Measurements from ENCODE around the gene CUBN.

DNA sequence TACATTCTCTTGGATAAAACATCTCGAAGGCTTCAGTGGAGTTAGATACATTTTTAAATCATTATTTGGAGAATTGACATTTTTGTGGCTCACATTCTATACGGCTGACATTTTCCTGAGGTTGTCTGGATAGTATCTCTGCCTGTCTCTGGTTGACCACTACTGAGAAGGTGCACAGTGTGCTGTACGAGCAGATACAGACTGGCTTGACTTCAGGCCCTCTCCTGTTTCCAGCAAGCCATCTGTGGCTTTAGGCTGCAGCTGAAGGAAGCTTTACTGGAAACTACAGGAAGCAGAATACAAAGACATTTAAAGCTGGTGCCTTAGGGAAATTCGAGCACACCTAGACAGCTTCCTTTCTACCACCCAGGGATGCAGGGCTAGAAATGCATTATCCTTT is 273.0 kb downstream of the CUBN start:
- no peak for TF ChIP-seq EP300 (IDR thresholded peaks at IDR 0.05)
- TF ChIP-seq, protein P1, sequence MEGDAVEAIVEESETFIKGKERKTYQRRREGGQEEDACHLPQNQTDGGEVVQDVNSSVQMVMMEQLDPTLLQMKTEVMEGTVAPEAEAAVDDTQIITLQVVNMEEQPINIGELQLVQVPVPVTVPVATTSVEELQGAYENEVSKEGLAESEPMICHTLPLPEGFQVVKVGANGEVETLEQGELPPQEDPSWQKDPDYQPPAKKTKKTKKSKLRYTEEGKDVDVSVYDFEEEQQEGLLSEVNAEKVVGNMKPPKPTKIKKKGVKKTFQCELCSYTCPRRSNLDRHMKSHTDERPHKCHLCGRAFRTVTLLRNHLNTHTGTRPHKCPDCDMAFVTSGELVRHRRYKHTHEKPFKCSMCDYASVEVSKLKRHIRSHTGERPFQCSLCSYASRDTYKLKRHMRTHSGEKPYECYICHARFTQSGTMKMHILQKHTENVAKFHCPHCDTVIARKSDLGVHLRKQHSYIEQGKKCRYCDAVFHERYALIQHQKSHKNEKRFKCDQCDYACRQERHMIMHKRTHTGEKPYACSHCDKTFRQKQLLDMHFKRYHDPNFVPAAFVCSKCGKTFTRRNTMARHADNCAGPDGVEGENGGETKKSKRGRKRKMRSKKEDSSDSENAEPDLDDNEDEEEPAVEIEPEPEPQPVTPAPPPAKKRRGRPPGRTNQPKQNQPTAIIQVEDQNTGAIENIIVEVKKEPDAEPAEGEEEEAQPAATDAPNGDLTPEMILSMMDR (IDR thresholded peaks at IDR 0.05), result no peak
- no peak for TF ChIP-seq POLR2A (IDR thresholded peaks at IDR 0.05)
- peak in 1 of 4 donors; percentile 6 for TF ChIP-seq POLR2AphosphoS5 (IDR thresholded peaks at IDR 0.05)
